ENCODE measurements around the gene PPIAL4G.
"Not testable (repeated sequence)": the region's sequence is repeated elsewhere in the genome, so short reads cannot be mapped to it uniquely, and the experiment has no call there.

PPIAL4G gene

DNA sequence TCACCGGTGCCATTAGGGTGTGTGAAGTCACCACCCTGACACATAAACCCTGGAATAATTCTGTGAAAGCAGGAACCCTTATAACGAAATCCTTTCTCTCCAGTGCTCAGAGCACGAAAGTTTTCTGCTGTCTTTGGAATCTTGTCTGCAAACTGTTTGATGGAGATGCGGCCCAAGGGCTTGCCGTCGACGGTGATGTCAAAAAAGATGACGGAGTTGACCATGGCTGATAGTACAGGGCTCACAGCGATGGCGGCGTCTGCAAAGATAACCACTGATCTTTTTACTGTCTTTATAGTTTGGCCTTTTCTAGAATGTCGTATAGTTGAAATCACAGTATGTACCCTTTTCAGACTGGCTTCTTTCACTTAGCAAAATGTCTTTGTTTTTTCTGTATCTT lies at the start of gene PPIAL4G:
Gene PPIAL4G, minus strand, starts transcription at position 274 of the 400 bp plus-strand sequence. Its CDS starts 50 bp downstream, at position 224.
- not testable (repeated sequence) for DNase-seq (ENCODE audit: low read depth in 2 of 2)

GRCh38 chr1:148532158-148532557 lies 49.1 kb upstream of the PPIAL4G start:
- DNase-seq (ENCODE audit: low read depth in 2 of 2), result not testable (repeated sequence)

DNA sequence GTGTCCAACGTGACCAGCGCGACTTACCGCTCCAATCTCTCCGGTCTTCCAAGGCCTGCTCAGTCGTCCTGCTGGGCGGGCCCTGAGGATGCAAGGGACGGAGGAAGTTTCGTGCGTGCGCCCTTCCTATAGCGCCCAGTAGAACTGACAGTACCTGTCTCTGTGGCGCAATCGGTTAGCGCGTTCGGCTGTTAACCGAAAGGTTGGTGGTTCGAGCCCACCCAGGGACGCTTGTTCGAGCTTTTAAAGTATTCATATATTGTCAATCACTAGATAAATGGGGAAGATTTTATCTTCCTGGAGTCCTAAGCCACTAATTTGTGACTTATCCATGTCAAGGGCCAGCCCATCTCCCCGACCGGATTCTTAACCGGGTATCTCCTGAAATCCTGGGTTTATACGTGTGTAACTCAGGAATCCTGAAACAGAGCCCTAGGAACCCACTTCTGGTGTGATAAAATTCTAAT lies 46.0 kb upstream of the PPIAL4G start:
- DNase-seq (ENCODE audit: low read depth in 2 of 2), result peak; percentile 52 to 54

DNA sequence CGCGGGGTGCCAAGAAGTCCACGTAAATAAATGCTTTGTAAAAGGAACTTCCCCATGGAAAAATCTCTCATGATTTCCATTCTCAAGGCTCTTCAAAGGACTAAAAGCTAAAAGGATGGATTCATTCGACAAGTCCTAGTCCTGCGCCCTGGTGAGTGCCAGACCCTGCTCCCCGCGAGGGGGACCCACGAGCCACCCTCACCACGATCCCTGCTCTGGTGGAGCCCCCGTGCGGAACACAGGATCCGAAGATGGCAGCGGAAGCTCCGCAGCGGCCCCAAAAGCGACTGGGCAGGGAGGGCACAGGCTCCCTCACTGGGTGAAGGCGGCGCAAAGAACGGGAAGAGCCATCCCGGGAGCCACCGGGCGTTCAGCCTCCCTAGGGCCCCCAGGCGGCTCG lies 45.5 kb upstream of the PPIAL4G start:
- not testable (repeated sequence) for DNase-seq (ENCODE audit: low read depth in 2 of 2)

DNA sequence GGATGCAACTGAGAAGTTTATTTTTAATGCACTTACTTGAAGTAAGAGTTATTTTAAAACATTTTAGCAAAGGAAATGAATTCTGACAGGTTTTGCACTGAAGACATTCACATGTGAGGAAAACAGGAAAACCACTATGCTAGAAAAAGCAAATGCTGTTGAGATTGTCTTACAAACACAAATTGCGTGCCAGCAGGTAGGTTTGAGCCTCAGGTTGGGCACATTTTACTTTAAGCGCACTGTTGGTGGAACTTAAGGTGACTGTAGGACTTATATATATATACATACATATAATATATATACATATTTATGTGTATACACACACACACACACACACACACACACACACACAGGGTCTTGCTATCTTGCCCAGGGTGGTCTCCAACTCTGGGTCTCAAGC lies 43.5 kb upstream of the PPIAL4G start:
- not testable (repeated sequence) for DNase-seq (ENCODE audit: low read depth in 2 of 2)

GRCh38 chr1:148523205-148524144 lies 40.4 kb upstream of the PPIAL4G start:
- DNase-seq (ENCODE audit: low read depth in 2 of 2), result not testable (repeated sequence)

GRCh38 chr1:148522561-148523204 lies 39.6 kb upstream of the PPIAL4G start:
- peak; percentile 89 to 92 for DNase-seq (ENCODE audit: low read depth in 2 of 2)

GRCh38 chr1:148522072-148522471 lies 39.0 kb upstream of the PPIAL4G start:
- DNase-seq (ENCODE audit: low read depth in 2 of 2), result peak; percentile 72 to 83

- DNase-seq (ENCODE audit: low read depth in 2 of 2), result not testable (repeated sequence)
Measured at GRCh38 chr1:148514310-148514709, 31.2 kb upstream of the PPIAL4G start.

- DNase-seq (ENCODE audit: low read depth in 2 of 2), result not testable (repeated sequence)
Measured at GRCh38 chr1:148512571-148513184, 29.6 kb upstream of the PPIAL4G start.

- DNase-seq (ENCODE audit: low read depth in 2 of 2), result not testable (repeated sequence)
Measured at GRCh38 chr1:148493933-148494332, 10.8 kb upstream of the PPIAL4G start.

DNA sequence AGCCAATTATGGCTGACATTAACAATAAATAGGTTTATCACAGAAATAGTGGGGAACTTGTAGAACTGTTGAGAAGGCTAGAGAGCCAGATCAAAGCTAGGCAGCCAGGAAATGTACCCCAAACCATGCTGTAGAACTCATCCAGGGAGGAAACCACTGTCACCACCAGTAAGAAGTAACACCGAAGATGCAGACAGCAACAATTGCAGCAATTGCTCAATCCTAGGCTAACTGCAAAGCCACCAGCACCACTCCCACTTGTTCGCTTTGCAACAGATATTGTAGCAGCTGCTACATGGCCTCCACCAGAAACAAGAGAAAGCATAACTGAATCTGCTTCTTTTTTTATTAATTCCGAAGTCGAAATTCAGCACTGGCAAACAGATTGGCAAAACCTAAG lies 2.0 kb downstream of the PPIAL4G start:
- not testable (repeated sequence) for DNase-seq (ENCODE audit: low read depth in 2 of 2)

DNA sequence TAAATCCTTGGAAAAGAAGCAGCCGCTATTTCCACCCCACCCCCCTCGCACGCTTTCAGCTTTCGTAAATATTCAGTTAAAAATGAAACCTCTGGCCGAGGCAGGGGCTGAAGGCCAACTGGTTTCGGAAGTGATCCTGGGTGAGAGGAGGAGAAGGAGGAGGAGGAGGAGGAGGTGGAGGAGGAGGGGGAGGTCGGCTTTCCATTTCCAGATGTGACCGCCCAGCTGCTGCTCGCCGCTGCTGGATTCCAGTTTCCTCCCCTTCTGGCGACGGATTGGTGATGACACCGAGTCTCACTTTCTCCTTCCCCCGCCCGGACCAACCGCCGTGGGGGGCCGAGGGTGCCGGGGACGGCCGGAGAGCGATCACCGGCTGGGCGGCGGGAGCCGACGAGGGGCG lies 23.4 kb downstream of the PPIAL4G start:
- not testable (repeated sequence) for DNase-seq (ENCODE audit: low read depth in 2 of 2)

DNA sequence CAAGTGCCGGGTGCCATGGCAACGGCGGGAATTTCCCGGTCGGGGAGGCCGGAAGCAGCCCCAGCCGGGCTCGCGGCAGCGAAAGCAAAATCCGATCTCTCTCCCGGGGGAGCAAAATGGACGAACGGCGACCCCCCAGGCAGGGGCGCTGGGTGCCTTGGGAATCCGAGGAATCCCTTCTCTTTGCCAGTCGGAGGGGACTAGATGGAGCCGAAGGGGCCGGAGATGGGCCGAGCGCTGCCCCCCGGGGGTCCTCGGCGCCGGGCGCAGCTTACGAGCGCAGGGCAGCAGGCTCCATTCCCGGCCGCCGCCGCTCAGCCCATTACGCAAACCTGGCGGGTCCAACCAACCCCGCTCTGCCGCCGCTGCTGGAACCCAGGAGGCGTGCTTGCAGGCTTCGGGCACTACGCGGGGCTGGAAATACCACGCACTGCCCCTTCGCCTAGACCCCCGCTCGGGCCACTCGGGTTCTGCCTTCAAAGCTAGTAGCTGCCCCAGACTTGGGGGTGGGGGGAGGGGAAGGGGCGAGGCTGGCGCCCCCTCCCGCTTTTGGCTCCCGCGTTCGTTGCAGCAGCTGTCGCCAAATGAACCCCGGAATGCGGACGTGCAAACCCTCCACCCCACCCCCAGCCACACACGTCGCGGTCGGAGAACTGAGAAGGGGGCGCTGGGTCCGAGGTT lies 24.1 kb downstream of the PPIAL4G start:
- peak; percentile 9 to 36 for DNase-seq (ENCODE audit: low read depth in 2 of 2)

DNA sequence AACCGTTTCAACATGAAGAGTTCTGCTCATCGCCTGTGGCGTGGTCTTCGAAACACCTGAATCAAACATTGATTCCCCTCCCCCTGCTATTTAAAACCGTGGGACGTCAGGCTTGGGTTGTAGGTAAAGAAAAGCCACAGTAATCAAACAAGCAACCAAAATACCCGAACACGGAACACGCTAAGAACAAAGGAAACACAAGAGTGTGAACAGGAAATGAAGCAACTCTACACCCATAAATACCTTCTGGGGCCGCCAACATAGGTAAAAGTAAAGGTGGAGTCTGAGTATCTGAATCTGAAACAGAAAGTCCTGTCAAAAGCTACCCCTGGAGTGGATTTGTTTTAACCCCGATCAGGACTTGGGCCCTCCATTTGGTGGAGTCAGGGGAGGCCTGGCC lies 24.7 kb downstream of the PPIAL4G start:
- DNase-seq (ENCODE audit: low read depth in 2 of 2), result peak; percentile 11 to 19

DNA sequence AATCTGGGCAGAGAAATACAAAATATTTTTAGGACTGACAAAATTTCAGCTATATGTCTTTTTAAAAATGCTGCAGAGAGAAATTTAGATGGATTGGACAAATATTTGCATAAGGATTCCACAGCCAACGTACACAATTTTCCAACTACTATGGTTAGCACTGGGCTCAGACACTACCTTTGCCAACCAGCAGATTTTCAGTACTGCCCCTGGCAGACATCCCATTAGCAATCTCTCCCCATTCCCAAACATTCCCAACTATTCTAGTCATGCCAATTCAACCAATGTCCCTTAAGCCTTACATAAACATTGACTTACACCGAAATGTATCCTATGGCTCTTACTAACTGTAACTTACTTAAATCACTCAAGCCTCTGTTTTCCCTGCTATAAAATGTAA lies 30.3 kb downstream of the PPIAL4G start:
- not testable (repeated sequence) for DNase-seq (ENCODE audit: low read depth in 2 of 2)

- DNase-seq (ENCODE audit: low read depth in 2 of 2), result not testable (repeated sequence)
Measured at GRCh38 chr1:148439654-148440325, 43.3 kb downstream of the PPIAL4G start.

GRCh38 chr1:148435406-148435805 lies 47.7 kb downstream of the PPIAL4G start:
- no peak for DNase-seq (ENCODE audit: low read depth in 2 of 2)

- no peak for DNase-seq (ENCODE audit: low read depth in 2 of 2)
Measured at GRCh38 chr1:148434832-148435231, 48.3 kb downstream of the PPIAL4G start.

DNA sequence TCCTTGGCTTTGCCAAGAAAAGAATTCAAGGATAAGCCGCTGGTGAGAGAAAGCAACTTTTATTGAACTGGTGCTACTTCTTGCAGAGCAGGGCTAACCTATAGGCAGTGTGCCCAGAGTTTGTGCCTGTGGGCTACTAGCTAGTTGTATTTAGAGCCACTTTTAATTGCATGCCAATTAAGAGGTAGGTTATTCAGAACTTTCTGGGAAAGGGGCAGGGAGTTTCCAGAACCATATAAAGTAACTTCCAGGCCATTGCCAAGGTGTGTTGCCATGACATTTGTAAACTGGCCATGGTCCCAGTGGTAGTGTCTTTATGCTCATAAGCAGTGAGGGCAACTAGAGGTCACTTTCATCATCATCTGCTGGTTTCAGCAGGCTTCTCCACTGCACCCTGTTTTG lies 50.2 kb downstream of the PPIAL4G start:
- not testable (repeated sequence) for DNase-seq (ENCODE audit: low read depth in 2 of 2)
